HCT116 (cell line): ENCODE results near the gene BCR. TPM values are rescaled to one million over a fixed set of nuclear protein-coding genes. Genes with fewer than 3 reads are reported as not detected.

Experiments used
- ATAC-seq: fragments of 200-7000 bp; cut with Tn5 transposase; 2 replicates; pipeline ENCODE4 v1.9.1; 2020; ENCODE audit warnings: mild to moderate bottlenecking, moderate library complexity
- BruUV-seq: library from RNA; stranded (reverse); fragments of 400-500 nt; replicated peaks from 2 replicates; lab custom pipeline; 2021; lab: Mats Ljungman, UMichigan
- CTCF ChIA-PET: fragments of 300-600 bp; sonication (Branson Sonifier 250); formaldehyde crosslinking; loops from one replicate; lab custom pipeline; 2021; ENCODE audit warnings: antibody characterized with exemption; lab: Charles Lee
- POLR2A ChIA-PET: fragments of 300-600, 350-600 bp; sonication (Branson Sonifier 250); formaldehyde crosslinking; loops from one replicate; lab custom pipeline; 2021; ENCODE audit warnings: antibody characterized with exemption; lab: Charles Lee
- RAD21 ChIA-PET, 2 experiments: fragments of 300-600 bp; sonication (Branson Sonifier 250); formaldehyde crosslinking; loops; one replicate each; lab custom pipeline; 2023; ENCODE audit warnings: low total read pairs in 2 of 2; ENCODE audit not compliant: uncharacterized antibody in 2 of 2, unreplicated experiment in 2 of 2, low non-redundant PET in 1 of 2; lab: Charles Lee
- DNase-seq: peaks from one replicate; pipeline ENCODE4 v3.0.0-alpha.2; 2010; ENCODE audit warnings: low read depth, low spot score
- H2AFZ ChIP-seq: fragments of 200-600 bp; shearing (Covaris generic), sonication (generic); 2 replicates; pipeline ENCODE4 v1.6.1; 2017; ENCODE audit warnings: low read depth, mixed run types, mixed read lengths, antibody characterized with exemption, low read length; ENCODE audit not compliant: poor library complexity, severe bottlenecking
- H3K27ac ChIP-seq: 2 replicates; pipeline ENCODE4 v1.5.1; 2012; ENCODE audit warnings: low read depth, low read length
- H3K27me3 ChIP-seq: fragments of 200-600 bp; sonication (generic); 2 replicates; pipeline ENCODE4 v1.6.1; 2016; ENCODE audit warnings: mixed run types, low read length, mixed read lengths; ENCODE audit not compliant: insufficient read depth
- H3K36me3 ChIP-seq, 2 experiments: fragments of 200-500 bp in 1 of 2; fragments of 200-600 bp in 1 of 2; sonication (Bioruptor generic) in 1 of 2; sonication (generic) in 1 of 2; 2 replicates each; pipeline versions ENCODE4 v1.5.1 to v1.6.1; 2014 to 2016; ENCODE audit warnings: low read length in 2 of 2, inconsistent platforms in 1 of 2, mixed read lengths in 1 of 2, mixed run types in 1 of 2; ENCODE audit not compliant: insufficient read depth in 2 of 2, control insufficient read depth in 1 of 2
- H3K4me1 ChIP-seq, 2 experiments: fragments of 200-600 bp in 1 of 2; sonication (generic) in 1 of 2; 2 replicates each; pipeline versions ENCODE4 v1.5.1 to v1.6.1; 2012 to 2017; ENCODE audit warnings: low read length in 2 of 2, inconsistent platforms in 1 of 2, mild to moderate bottlenecking in 1 of 2, mixed read lengths in 1 of 2, mixed run types in 1 of 2, moderate library complexity in 1 of 2; ENCODE audit not compliant: insufficient read depth in 2 of 2, control insufficient read depth in 1 of 2
- H3K4me2 ChIP-seq: fragments of 200-600 bp; sonication (generic); 2 replicates; pipeline ENCODE4 v1.6.1; 2017; ENCODE audit warnings: mixed run types, low read length, mixed read lengths
- H3K4me3 ChIP-seq, 2 experiments: fragments of 200-600 bp in 1 of 2; sonication (generic) in 1 of 2; replicated peaks in 1 of 2; 2 replicates each; pipeline ENCODE4 v1.5.1; 2011 to 2016; ENCODE audit warnings: low read length in 2 of 2, control low read depth in 1 of 2, low read depth in 1 of 2, mild to moderate bottlenecking in 1 of 2, mixed read lengths in 1 of 2, mixed run types in 1 of 2
- H3K79me2 ChIP-seq: fragments of 200-600 bp; sonication (generic); 2 replicates; pipeline ENCODE4 v1.6.1; 2017; ENCODE audit warnings: mild to moderate bottlenecking, mixed run types, low read length, moderate library complexity, mixed read lengths; ENCODE audit not compliant: insufficient read depth
- H3K9ac ChIP-seq: fragments of 200-600 bp; sonication (generic); 2 replicates; pipeline ENCODE4 v1.6.1; 2016; ENCODE audit warnings: low read length, mixed read lengths
- H3K9me2 ChIP-seq: fragments of 200-600 bp; sonication (generic), shearing (Covaris generic); 2 replicates; pipeline ENCODE4 v1.6.1; 2017; ENCODE audit warnings: mixed run types, mild to moderate bottlenecking, moderate library complexity; ENCODE audit not compliant: insufficient read depth
- H3K9me3 ChIP-seq, 2 experiments: fragments of 200-500 bp in 1 of 2; fragments of 200-600 bp in 1 of 2; sonication (Bioruptor generic) in 1 of 2; sonication (generic) in 1 of 2; 2 replicates each; pipeline ENCODE4 v1.6.1; 2014 to 2017; ENCODE audit warnings: low read length in 2 of 2, mixed read lengths in 2 of 2, inconsistent platforms in 1 of 2, low read depth in 1 of 2, mild to moderate bottlenecking in 1 of 2, mixed run types in 1 of 2, moderate library complexity in 1 of 2; ENCODE audit not compliant: control insufficient read depth in 1 of 2, insufficient read depth in 1 of 2
- H4K20me1 ChIP-seq: fragments of 200-600 bp; sonication (generic), shearing (Covaris generic); 2 replicates; pipeline ENCODE4 v1.6.1; 2017; ENCODE audit warnings: mixed run types, mild to moderate bottlenecking, moderate library complexity; ENCODE audit not compliant: insufficient read depth
- EGR1 ChIP-seq: IDR thresholded peaks from 2 replicates; pipeline ENCODE4 v1.6.1; 2012; ENCODE audit warnings: low read depth
- EZH2 ChIP-seq: fragments of 200-600 bp; sonication (generic); IDR thresholded peaks from 2 replicates; pipeline ENCODE4 v1.6.1; 2017; ENCODE audit warnings: antibody characterized with exemption, mixed run types
- EZH2phosphoT487 ChIP-seq: fragments of 200-600 bp; IDR thresholded peaks from 2 replicates; pipeline ENCODE4 v1.6.1; 2018; ENCODE audit warnings: antibody characterized with exemption, borderline replicate concordance
- JUND ChIP-seq: IDR thresholded peaks from 2 replicates; pipeline ENCODE4 v1.6.1; 2012
- REST ChIP-seq: IDR thresholded peaks from 2 replicates; pipeline ENCODE4 v1.6.1; 2012; ENCODE audit warnings: low read depth
- SRF ChIP-seq: IDR thresholded peaks from 2 replicates; pipeline ENCODE4 v1.6.1; 2012; ENCODE audit warnings: low read depth
- ZFX ChIP-seq: fragments of 450-650 bp; IDR thresholded peaks from 2 replicates; pipeline ENCODE4 v1.6.1; 2017
- intact Hi-C: fragments of 100-400 bp; cut with micrococcal nuclease; formaldehyde crosslinking; loops from 2 replicates; pipeline ENCODE4 v1.10.0; 2022
- total RNA-seq: library from RNA; stranded (reverse); gene quantifications from one replicate; pipeline ENCODE4 v1.2.1, GENCODE V29; 2021; ENCODE audit not compliant: unreplicated experiment

The BCR gene
- total RNA-seq, 1 experiment from 2014 or later, result 39.7 TPM

GRCh38 chr22:23225337-23225723, 45.0 kb downstream of the BCR start:
- DNase-seq (no peak), ATAC-seq (no peak)
- Histone ChIP-seq H3K4me1 (peaks cover 10 to 11% of the 10 kb centered on the region in 2 experiments; a peak in 3 of 4 replicates), H3K27ac (no peak overlapping the region), H3K27me3 (no peaks in the 10 kb centered on the region), H3K9me2 (no peaks in the 10 kb centered on the region), H3K4me2 (peak overlapping the region; percentile 16), H3K9me3 (peaks cover 0 to 3% of the 10 kb centered on the region in 2 experiments; a peak in 1 of 4 replicates), H4K20me1 (peaks cover 10% of the 10 kb centered on the region), H3K9ac (no peak overlapping the region), H3K36me3 (no peaks in the 10 kb centered on the region), H2AFZ (no peak overlapping the region), H3K4me3 (no peak overlapping the region), H3K79me2 (peaks cover 94% of the 10 kb centered on the region)
- intact Hi-C loops, result no loop called here
- ChIA-PET CTCF (no interaction called here), POLR2A (no interaction called here), RAD21 (no interaction called here)
- no TSS peak for BruUV-seq
- TF ChIP-seq EZH2 (no peak), REST (no peak), SRF (no peak)

GRCh38 chr22:23225724-23226496, 45.6 kb downstream of the BCR start:
- ChIA-PET RAD21 (no interaction called here), POLR2A (no interaction called here)
- Histone ChIP-seq H3K36me3 (no peaks in the 10 kb centered on the region), H3K9me3 (peaks cover 0 to 3% of the 10 kb centered on the region in 2 experiments; a peak in 1 of 4 replicates), H3K9me2 (no peaks in the 10 kb centered on the region), H3K4me3 (no peak overlapping the region), H3K4me2 (peak overlapping the region; percentile 16), H3K4me1 (peaks cover 6 to 8% of the 10 kb centered on the region in 2 experiments; a peak in 3 of 4 replicates), H3K79me2 (peaks cover 94% of the 10 kb centered on the region), H4K20me1 (peaks cover 10% of the 10 kb centered on the region), H3K27ac (peak overlapping the region; percentile 16; the same call in 1 of the 2 replicates), H2AFZ (no peak overlapping the region), H3K27me3 (no peaks in the 10 kb centered on the region), H3K9ac (no peak overlapping the region)
- BruUV-seq, result no TSS peak
- no peak for ATAC-seq
- intact Hi-C loops, result no loop called here
- TF ChIP-seq JUND (no peak), EGR1 (no peak), EZH2phosphoT487 (no peak), ZFX (0 out of 2 replicates have a peak, but pooled peaks have one; percentile 7)
- TF ChIP-seq, all 23 proteins: peak for 1
- DNase-seq, result no peak
- CTCF ChIA-PET, result no interaction called here
